NT2/D1 (cell line): Measurements from ENCODE around the gene PRR7.

ENCODE experiments used
- SUZ12 ChIP-seq: IDR thresholded peaks from 2 replicates; pipeline ENCODE4 v1.6.1; 2011; ENCODE audit not compliant: insufficient read length, insufficient read depth; ENCODE audit errors: extremely low read depth
- YY1 ChIP-seq: IDR thresholded peaks from 2 replicates; pipeline ENCODE4 v1.6.1; 2011; ENCODE audit not compliant: insufficient read length, insufficient read depth
- ZNF274 ChIP-seq: IDR thresholded peaks from 2 replicates; pipeline ENCODE4 v1.6.1; 2011; ENCODE audit warnings: mild to moderate bottlenecking, low read depth, low read length

GRCh38 chr5:177505075-177505474, 58.5 kb downstream of the PRR7 start:
- no peak for TF ChIP-seq YY1
- no peak for TF ChIP-seq SUZ12
- TF ChIP-seq ZNF274: no peak
